GM12891 (cell line): ENCODE measurements around the gene ENO4.

Experiments used
- POLR2A ChIP-seq: IDR thresholded peaks from 2 replicates; pipeline ENCODE4 v1.6.1; 2011; ENCODE audit warnings: low read depth, low read length, control low read depth
- POLR2AphosphoS5 ChIP-seq: IDR thresholded peaks from 2 replicates; pipeline ENCODE4 v1.6.1; 2011; ENCODE audit warnings: low read depth, low read length, control low read depth
- POU2F2 ChIP-seq: IDR thresholded peaks from 2 replicates; pipeline ENCODE4 v1.6.1; 2011; ENCODE audit warnings: low read depth, mild to moderate bottlenecking, control low read depth, low read length, moderate library complexity
- TAF1 ChIP-seq: IDR thresholded peaks from 2 replicates; pipeline ENCODE4 v1.6.1; 2011; ENCODE audit warnings: low read depth, low read length, control low read depth

DNA sequence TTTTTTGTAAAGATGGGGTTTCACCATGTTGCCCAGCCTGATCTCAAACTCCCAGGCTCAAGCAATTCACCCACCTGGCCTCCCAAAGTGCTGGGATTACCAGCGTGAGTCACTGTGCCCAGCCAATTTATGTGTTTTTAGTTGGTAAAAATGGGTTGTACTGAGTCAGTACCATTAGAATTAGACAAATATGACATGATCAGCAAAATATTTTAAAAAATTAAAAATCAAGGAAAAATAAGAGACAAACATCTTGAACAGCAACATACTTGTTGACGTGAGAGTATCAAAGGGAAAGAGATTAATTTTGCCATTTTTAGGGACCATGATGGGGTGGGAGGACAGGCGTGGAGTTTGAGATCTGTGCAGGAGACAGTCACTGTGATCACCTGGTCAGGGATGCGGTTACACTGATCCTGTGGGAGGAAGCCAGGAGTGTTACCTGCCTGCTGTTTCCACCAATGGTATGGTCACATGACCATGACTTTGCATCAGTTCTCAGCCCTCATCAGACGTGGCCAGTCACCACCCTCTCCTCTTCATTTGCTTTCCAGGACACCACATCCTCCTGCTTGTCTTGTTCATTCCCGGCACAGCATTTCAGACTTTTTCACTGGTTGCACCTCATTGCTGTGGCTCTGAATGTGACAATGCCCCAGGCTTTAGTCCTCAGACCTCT is 29.2 kb upstream of the ENO4 start:
- no peak for TF ChIP-seq POLR2A
- TF ChIP-seq POLR2AphosphoS5 = no peak
- TF ChIP-seq TAF1 = no peak
- no peak for TF ChIP-seq POU2F2
